Upper lobe of left lung (tissue), 4 donors: ENCODE measurements around the gene METTL13.

ENCODE experiments used
- POLR2AphosphoS5 ChIP-seq, 2 donors: sonication (generic); formaldehyde crosslinking; IDR thresholded peaks; one replicate each; pipeline ENCODE4 v1.5.1; 2017; ENCODE audit warnings: antibody characterized with exemption in 2 of 2
- TF ChIP-seq, protein P1 (sequence below), 6 experiments: fragments of 450-650 bp in 4 of 6; fragments of 200-600 bp in 2 of 6; sonication (generic) in 2 of 6; IDR thresholded peaks; one replicate each; pipeline ENCODE4 v1.5.1; 2016 to 2019; ENCODE audit warnings: antibody characterized with exemption in 6 of 6

DNA sequence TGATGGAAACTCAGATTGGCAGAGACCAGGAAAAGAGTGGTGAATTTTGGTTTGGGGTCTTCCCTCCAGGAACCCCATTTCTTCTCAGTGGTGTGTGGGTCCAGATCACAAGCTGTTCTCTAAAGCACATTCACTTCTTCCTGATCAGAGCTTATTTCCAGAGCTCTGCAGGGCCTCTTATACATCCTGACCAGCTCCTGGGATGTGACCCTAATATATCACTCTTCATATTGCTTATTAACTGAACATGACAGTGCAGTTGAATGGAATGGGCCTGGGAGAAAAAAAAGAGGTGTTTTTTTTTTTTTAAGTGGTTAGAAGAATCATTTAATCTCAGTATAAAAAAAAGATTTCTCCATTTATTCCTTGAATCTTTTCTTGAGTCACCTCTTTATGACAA, 30.2 kb downstream of the METTL13 start:
- TF ChIP-seq, protein P1, sequence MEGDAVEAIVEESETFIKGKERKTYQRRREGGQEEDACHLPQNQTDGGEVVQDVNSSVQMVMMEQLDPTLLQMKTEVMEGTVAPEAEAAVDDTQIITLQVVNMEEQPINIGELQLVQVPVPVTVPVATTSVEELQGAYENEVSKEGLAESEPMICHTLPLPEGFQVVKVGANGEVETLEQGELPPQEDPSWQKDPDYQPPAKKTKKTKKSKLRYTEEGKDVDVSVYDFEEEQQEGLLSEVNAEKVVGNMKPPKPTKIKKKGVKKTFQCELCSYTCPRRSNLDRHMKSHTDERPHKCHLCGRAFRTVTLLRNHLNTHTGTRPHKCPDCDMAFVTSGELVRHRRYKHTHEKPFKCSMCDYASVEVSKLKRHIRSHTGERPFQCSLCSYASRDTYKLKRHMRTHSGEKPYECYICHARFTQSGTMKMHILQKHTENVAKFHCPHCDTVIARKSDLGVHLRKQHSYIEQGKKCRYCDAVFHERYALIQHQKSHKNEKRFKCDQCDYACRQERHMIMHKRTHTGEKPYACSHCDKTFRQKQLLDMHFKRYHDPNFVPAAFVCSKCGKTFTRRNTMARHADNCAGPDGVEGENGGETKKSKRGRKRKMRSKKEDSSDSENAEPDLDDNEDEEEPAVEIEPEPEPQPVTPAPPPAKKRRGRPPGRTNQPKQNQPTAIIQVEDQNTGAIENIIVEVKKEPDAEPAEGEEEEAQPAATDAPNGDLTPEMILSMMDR (IDR thresholded peaks at IDR 0.05), result no peak
- no peak for TF ChIP-seq POLR2AphosphoS5 (IDR thresholded peaks at IDR 0.05)
